Fibroblast of the aortic adventitia (primary cell): ENCODE data around the gene ADGRA3. TPM values are rescaled to one million over a fixed set of nuclear protein-coding genes. Genes with fewer than 3 reads are reported as not detected.
"Not testable (repeated sequence)": the region's sequence is repeated elsewhere in the genome, so short reads cannot be mapped to it uniquely, and the experiment has no call there.

Experiments
- DNase-seq: peaks from one replicate; pipeline ENCODE4 v3.0.0-alpha.2; 2010; ENCODE audit warnings: low read depth
- H3K4me3 ChIP-seq: 2 replicates; pipeline ENCODE4 v1.5.1; 2011; ENCODE audit warnings: low read depth, mild to moderate bottlenecking, control low read depth, low read length, moderate library complexity
- CTCF ChIP-seq: IDR thresholded peaks from 2 replicates; pipeline ENCODE4 v1.5.1; 2011; ENCODE audit warnings: mild to moderate bottlenecking, low read length, control low read depth, inconsistent platforms; ENCODE audit not compliant: insufficient read depth
- total RNA-seq: library from RNA; depleted of rRNA; stranded (reverse); fragments of >200 nt; gene quantifications from 2 replicates; pipeline ENCODE4 v1.2.3, GENCODE V29; 2012; ENCODE audit warnings: low replicate concordance

ADGRA3 gene
- total RNA-seq, 1 donor, result 31.9 TPM

- DNase-seq, result no peak
- no peak for TF ChIP-seq CTCF
- H3K4me3 ChIP-seq, result no peak overlapping the region
Measured at GRCh38 chr4:22482250-22483127, 33.4 kb downstream of the ADGRA3 start.

GRCh38 chr4:22480675-22481327 is 35.1 kb downstream of the ADGRA3 start:
- no peak for TF ChIP-seq CTCF
- H3K4me3 ChIP-seq, result no peak overlapping the region
- no peak for DNase-seq

GRCh38 chr4:22478426-22478825 is 37.4 kb downstream of the ADGRA3 start:
- no peak overlapping the region for H3K4me3 ChIP-seq
- no peak for DNase-seq
- TF ChIP-seq CTCF, result no peak

- no peak for TF ChIP-seq CTCF
Measured at GRCh38 chr4:22477813-22478182, 38.1 kb downstream of the ADGRA3 start.

GRCh38 chr4:22477136-22477812 is 38.6 kb downstream of the ADGRA3 start:
- no peak for TF ChIP-seq CTCF
- no peak for DNase-seq
- no peak overlapping the region for H3K4me3 ChIP-seq

More at GRCh38 chr4:22477813-22478182, 38.1 kb downstream of the ADGRA3 start:
- no peak overlapping the region for H3K4me3 ChIP-seq
- no peak for DNase-seq

- no peak for TF ChIP-seq CTCF
- DNase-seq, result no peak
- H3K4me3 ChIP-seq, result no peak overlapping the region
Measured at GRCh38 chr4:22476011-22476410, 39.9 kb downstream of the ADGRA3 start.

- DNase-seq, H3K4me3 ChIP-seq: not testable (repeated sequence)
Measured at GRCh38 chr4:22475311-22475646, 40.6 kb downstream of the ADGRA3 start.
